IPS-18c (cell line): ENCODE results near the gene NPIPA1.
"Not testable (repeated sequence)": the region's sequence is repeated elsewhere in the genome, so short reads cannot be mapped to it uniquely, and the experiment has no call there.

Experiments
- H3K4me3 ChIP-seq: 2 replicates; pipeline ENCODE4 v1.7.0; 2013; ENCODE audit warnings: low read depth, mild to moderate bottlenecking, low read length, moderate library complexity; ENCODE audit not compliant: insufficient read depth
- H3K9me3 ChIP-seq: one replicate; pipeline ENCODE4 v1.6.1; 2013; ENCODE audit warnings: mild to moderate bottlenecking, low read length, moderate library complexity; ENCODE audit not compliant: control insufficient read depth, insufficient read depth

The NPIPA1 gene

GRCh38 chr16:14937143-14937542 is at the start of gene NPIPA1:
NPIPA1 (plus strand) TSS chr16:14937443; CDS start chr16:14937443, 0 bp downstream.
- H3K4me3 ChIP-seq, H3K9me3 ChIP-seq: not testable (repeated sequence)

DNA sequence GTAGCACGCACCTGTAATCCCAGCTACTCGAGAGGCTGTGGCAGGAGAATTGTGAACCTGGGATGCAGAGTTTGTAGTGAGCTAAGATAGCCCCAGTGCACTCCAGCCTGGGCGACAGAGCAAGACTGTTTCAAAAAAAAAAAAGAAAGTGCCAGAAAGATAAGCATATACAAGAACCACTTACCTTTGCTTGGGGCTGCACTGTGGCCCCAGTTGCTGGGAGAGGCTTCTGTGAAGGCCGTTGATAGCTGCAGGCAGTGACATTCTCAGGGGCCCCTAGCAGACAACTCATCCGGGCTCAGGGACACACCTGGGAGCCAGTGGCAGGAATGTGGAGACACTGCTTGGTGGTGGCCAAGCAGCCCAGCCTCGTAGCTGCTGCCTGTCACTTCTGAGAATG is 45.1 kb upstream of the NPIPA1 start:
- not testable (repeated sequence) for H3K9me3 ChIP-seq, H3K4me3 ChIP-seq

GRCh38 chr16:14895382-14895781 is 41.9 kb upstream of the NPIPA1 start:
- not testable (repeated sequence) for H3K9me3 ChIP-seq, H3K4me3 ChIP-seq

GRCh38 chr16:14896023-14896422 is 41.2 kb upstream of the NPIPA1 start:
- H3K4me3 ChIP-seq, result not testable (repeated sequence)

GRCh38 chr16:14897006-14897664 is 40.1 kb upstream of the NPIPA1 start:
- not testable (repeated sequence) for H3K9me3 ChIP-seq, H3K4me3 ChIP-seq

More at GRCh38 chr16:14896023-14896422, 41.2 kb upstream of the NPIPA1 start:
- H3K9me3 ChIP-seq, result not testable (repeated sequence)

DNA sequence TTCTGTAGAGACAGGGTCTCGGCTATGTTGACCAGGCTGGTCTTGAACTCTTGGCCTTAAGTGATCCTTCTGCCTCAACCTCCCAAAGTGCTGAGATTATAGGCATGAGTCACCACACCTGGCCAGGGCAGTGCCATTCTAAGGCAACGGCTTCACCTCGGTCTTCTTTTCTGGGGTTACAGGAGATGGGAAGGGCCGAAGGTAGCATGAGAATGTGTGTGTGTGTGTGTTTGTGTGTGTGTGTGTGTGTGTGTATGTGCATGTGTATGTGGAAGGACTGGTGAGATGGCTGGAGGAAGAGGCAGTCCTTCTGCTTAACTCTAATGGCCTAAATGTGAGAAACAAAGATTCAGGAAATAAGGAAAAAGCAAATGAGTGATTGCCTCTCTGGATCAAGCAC is 39.1 kb upstream of the NPIPA1 start:
- H3K9me3 ChIP-seq, H3K4me3 ChIP-seq: not testable (repeated sequence)

- H3K4me3 ChIP-seq, H3K9me3 ChIP-seq: not testable (repeated sequence)
Measured at GRCh38 chr16:14903191-14903957, 33.9 kb upstream of the NPIPA1 start.

GRCh38 chr16:14909744-14910143 is 27.5 kb upstream of the NPIPA1 start:
- not testable (repeated sequence) for H3K9me3 ChIP-seq, H3K4me3 ChIP-seq

- not testable (repeated sequence) for H3K9me3 ChIP-seq, H3K4me3 ChIP-seq
Measured at GRCh38 chr16:14910833-14911629, 26.2 kb upstream of the NPIPA1 start.

DNA sequence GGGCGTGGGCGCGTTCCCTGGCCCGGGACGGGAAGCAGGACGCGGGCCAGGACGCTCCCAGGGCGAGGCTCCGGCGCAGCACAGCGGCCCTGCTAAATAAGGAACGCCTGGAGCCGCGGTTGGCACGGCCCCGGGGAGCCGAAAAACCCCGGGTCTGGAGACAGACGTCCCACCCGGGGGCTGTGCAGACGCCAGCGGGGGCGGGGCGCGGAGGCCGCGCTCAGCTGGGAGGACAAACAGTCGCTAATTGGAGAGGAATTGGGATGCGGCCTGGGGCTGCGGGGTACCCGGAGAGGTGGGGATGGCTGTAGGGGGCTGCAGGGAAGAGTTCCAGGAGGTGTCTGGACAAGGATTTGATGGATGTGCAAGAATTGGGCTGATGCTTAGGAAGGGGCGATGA is 25.3 kb upstream of the NPIPA1 start:
- peak overlapping the region; percentile 31; the same call in 1 of the 2 replicates for H3K4me3 ChIP-seq
- H3K9me3 ChIP-seq, result not testable (repeated sequence)

GRCh38 chr16:14912588-14912987 is 24.7 kb upstream of the NPIPA1 start:
- not testable (repeated sequence) for H3K4me3 ChIP-seq, H3K9me3 ChIP-seq

GRCh38 chr16:14918504-14918903 is 18.7 kb upstream of the NPIPA1 start:
- H3K4me3 ChIP-seq, H3K9me3 ChIP-seq: not testable (repeated sequence)

DNA sequence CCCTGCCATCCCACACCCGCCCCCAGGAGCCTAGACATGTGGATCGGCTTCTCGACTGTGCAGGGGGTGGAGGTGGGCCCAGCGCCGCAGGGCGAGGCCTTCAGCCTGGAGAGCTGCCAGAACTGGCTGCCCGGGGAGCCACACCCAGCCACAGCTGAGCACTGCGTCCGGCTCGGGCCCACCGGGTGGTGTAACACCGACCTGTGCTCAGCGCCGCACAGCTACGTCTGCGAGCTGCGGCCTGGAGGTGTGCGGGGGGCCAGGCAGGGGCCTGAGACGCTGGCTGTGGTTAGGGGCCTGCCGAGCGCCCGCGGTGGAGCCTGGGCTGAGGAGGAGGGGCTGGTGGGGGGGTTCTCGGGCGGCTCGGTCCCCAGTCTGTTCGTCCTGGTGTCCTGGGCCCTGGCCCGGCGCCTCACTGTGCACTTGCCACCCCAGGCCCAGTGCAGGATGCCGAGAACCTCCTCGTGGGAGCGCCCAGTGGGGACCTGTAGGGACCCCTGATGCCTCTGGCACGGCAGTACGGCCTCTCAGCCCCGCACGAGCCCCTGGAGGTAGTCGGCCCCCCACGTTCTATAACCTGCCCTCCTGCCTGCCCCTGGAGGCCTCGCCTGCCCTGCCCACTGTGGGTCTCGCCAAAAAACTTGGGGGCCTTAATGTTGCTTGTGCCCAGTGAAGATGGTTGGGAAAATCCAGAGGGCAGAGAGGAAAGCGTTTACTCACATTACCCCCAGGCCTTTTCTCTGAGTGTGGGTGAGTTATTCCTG is 17.2 kb upstream of the NPIPA1 start:
- not testable (repeated sequence) for H3K4me3 ChIP-seq, H3K9me3 ChIP-seq

DNA sequence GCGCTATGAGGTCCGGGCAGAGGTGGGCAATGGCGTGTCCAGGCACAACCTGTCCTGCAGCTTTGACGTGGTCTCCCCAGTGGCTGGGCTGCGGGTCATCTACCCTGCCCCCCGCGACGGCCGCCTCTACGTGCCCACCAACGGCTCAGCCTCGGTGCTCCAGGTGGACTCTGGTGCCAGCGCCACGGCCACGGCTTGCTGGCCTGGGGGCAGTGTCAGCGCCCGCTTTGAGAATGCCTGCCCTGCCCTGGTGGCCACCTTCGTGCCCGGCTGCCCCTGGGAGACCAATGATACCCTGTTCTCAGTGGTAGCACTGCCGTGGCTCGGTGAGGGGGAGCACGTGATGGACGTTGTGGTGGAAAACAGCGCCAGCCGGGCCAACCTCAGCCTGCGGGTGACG is 15.0 kb upstream of the NPIPA1 start:
- not testable (repeated sequence) for H3K4me3 ChIP-seq, H3K9me3 ChIP-seq

DNA sequence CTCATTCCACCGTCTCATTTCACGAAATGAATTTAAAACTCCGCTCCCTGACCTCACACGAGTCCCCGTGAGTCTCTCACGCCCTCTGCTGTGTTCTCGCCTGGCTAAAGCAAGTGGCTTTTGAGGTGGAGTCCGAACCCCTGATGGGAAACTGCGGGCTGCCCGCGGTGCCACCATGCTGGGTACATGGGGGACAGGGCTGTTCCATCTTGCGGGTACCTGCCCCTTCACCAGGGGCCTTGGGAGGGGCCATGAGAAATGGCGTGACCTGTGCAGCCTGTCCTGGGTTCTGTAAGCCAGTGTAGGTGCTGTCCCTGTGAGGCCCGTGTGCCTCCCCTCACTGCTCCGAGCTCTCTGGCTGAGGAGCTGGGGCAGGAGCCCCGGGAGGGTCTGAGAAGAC is 14.3 kb upstream of the NPIPA1 start:
- H3K9me3 ChIP-seq, H3K4me3 ChIP-seq: not testable (repeated sequence)

- not testable (repeated sequence) for H3K4me3 ChIP-seq, H3K9me3 ChIP-seq
Measured at GRCh38 chr16:14923394-14924088, 13.7 kb upstream of the NPIPA1 start.

DNA sequence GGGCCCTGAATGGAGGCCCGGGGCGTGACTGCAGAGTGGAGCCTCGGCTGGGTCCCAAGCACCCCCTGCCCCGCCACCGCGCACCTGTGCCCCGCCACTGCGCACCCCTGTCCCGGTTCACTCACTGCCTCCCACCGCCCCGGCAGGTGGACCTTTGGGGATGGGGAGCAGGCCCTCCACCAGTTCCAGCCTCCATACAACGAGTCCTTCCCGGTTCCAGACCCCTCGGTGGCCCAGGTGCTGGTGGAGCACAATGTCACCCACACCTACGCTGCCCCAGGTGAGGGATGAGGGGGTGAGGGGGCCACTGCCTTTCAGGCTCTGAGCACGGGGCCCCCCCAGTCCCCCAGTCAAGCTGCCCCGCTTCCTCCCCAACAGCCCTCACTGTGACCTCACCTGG is 12.9 kb upstream of the NPIPA1 start:
- H3K4me3 ChIP-seq, H3K9me3 ChIP-seq: not testable (repeated sequence)
